IPS-18c (cell line): ENCODE results near the gene NPPB.

Source experiments
- H3K4me3 ChIP-seq: 2 replicates; pipeline ENCODE4 v1.7.0; 2013; ENCODE audit warnings: low read depth, mild to moderate bottlenecking, low read length, moderate library complexity; ENCODE audit not compliant: insufficient read depth
- H3K9me3 ChIP-seq: one replicate; pipeline ENCODE4 v1.6.1; 2013; ENCODE audit warnings: mild to moderate bottlenecking, low read length, moderate library complexity; ENCODE audit not compliant: control insufficient read depth, insufficient read depth

NPPB gene

DNA sequence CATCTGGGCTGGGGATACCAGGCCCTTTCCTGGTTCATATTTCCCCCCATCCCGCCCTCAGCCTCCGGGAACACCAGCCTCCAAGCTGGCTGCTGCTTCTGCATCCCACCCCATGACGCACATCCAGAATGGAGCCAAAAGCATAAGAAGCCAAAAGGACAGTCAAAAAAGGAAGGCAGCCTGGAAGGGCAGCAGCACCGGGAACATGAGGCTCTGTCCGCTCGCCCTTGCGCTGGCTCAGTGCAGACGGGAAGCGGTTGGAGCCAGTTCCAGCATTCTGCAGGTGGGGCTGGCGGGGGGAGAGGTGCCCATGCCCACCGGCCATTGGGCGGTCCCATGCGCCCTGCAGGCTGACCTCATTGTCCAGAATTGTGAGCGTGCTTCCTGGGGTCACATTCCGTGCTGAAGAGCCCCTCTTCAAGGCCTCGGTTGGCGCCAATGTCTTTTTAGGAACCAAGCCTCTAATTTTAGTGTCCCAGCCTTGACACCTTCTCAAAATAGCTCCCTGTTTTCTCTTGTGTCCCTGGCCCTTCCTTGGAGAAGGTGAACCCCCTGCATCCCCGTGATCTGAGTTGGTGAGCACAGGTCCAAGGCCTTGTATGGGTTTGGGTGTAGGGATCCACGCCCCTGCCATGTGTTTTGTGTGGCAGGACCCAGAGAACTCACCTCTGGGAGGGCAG lies 28.4 kb upstream of the NPPB start:
- H3K9me3 ChIP-seq: no peaks in the 10 kb centered on the region
- H3K4me3 ChIP-seq: no peak overlapping the region

DNA sequence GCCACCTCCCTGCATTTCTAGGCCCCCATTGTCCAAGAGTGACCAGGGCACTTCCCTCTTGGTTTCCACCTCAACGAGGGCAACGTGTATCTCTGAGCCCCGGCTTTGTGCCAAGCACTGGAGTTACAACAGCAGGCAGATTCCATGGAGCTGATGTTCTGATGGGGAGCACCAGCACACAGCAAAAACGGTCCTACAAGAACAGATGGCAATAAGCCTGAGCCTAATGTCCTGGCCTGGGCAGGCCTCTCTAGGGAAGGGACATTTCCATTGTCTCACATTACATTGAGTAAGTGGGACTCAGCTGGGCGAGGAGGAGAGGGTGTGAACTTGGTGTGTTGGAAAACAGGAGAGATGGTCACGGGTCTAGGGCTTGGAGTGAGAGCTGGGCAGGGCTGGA lies 27.2 kb upstream of the NPPB start:
- H3K4me3 ChIP-seq: no peak overlapping the region
- no peaks in the 10 kb centered on the region for H3K9me3 ChIP-seq

GRCh38 chr1:11882814-11883538 lies 24.2 kb upstream of the NPPB start:
- Histone ChIP-seq H3K9me3 (peaks cover 2% of the 10 kb centered on the region), H3K4me3 (no peak overlapping the region)

GRCh38 chr1:11881749-11882441 lies 23.1 kb upstream of the NPPB start:
- Histone ChIP-seq H3K4me3 (no peak overlapping the region), H3K9me3 (peaks cover 2% of the 10 kb centered on the region)

DNA sequence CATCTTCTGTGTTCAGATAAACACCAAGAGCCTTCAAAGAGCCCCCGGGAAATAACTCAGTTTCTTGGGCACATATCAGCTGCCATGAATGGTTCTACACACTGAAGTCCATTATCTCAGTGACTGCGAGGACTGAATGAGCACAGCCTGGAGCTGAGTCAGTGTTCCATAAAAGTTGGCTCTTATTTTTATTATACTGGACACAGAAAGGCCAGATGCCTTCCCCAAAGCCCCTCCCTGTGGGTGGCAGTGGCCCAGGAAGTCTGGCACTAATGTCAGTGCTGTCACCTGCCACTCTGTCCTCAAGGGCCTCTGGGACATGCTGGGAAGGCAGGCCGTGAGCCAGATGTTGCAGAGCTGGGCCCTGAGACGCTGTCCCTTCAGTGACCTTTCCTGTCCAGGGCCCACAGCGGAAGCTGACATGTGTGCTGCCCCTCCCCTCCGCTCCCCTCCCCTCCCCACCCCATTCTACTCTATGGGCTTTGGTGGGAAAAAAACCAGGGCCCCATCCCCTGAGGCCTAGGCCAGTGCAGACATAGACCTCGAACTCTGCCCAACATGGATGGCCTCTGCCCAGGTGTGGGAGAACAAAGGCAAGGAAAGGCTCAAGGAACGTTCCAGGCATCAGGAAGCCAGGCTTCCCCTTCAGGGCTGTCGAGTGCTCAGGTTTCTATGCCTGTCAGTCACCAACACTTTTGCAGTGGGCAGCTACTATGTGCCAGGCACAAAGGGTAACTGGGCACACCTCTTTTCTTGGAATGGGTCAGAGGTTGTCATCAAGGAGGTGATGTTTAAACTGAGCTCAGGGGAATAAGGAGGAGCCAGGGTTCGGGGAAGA lies 22.4 kb upstream of the NPPB start:
- Histone ChIP-seq H3K4me3 (no peak overlapping the region), H3K9me3 (peaks cover 2% of the 10 kb centered on the region)

- H3K9me3 ChIP-seq: peaks cover 2% of the 10 kb centered on the region
- H3K4me3 ChIP-seq: no peak overlapping the region
Measured at GRCh38 chr1:11880181-11880575, 21.4 kb upstream of the NPPB start.

GRCh38 chr1:11879311-11880180 lies 20.8 kb upstream of the NPPB start:
- Histone ChIP-seq H3K9me3 (peaks cover 2% of the 10 kb centered on the region), H3K4me3 (no peak overlapping the region)

- H3K9me3 ChIP-seq: peaks cover 2% of the 10 kb centered on the region
Measured at GRCh38 chr1:11878891-11879190, 20.1 kb upstream of the NPPB start.

DNA sequence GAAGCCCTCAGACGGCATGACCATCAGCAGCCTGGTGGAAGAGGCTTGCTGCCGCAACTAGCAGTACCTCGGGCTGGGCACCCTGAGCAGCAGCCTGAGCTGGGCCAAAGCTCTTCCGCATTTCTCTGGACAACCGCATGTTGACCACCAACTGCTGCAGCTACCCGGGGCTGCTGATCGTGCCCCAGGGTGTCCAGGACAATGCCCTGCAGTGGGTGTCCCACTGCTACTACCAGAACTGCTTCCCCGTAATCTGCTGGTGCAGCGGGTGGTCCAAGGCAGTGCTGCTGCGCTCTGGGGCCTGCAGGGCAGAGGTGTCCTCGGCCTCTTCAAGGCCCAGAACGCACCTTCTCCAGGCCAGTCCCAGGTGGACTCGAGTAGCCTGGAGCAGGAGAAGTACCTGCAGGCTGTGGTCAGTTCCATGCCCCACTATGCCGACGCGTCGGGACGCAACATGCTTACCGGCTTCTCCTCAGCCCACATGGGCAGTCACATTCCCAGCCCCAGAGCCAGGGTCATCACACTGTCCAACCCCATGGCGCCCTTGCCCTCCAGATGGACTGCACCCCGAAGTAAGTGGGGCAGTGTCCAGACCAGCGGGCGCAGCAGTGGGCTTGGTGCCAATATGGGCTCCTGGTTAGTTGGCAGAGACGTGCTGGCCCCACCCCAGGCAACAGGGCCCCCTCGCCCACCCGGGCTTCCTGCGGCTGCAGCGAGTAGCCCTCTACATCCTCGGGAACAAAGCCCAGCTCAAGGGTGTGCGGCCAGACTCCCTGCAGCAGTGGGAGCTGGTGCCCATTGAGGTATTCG lies 19.5 kb upstream of the NPPB start:
- H3K4me3 ChIP-seq: no peak overlapping the region
- peaks cover 2% of the 10 kb centered on the region for H3K9me3 ChIP-seq

More at GRCh38 chr1:11878891-11879190, 20.1 kb upstream of the NPPB start:
- no peak overlapping the region for H3K4me3 ChIP-seq

DNA sequence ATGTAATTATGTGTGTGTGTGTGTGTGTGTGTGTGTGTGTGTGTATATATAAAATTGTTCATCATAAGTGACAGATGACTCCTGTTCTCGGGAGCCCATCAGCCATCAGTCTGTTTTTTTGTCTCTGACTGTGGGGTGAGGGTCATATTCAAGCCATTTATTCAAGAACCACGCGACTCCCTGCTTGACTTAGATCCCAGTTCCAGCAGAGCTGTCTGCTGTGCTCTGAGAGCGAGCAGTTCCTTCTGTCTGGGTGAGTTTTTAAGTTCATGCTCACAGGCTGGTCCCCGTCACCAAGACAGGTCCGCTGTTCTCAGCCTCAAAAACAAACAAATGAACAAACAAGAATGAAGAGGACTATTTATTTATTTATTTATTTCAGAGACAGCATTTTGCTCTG lies 18.3 kb upstream of the NPPB start:
- H3K4me3 ChIP-seq: no peak overlapping the region
- peaks cover 2% of the 10 kb centered on the region for H3K9me3 ChIP-seq

DNA sequence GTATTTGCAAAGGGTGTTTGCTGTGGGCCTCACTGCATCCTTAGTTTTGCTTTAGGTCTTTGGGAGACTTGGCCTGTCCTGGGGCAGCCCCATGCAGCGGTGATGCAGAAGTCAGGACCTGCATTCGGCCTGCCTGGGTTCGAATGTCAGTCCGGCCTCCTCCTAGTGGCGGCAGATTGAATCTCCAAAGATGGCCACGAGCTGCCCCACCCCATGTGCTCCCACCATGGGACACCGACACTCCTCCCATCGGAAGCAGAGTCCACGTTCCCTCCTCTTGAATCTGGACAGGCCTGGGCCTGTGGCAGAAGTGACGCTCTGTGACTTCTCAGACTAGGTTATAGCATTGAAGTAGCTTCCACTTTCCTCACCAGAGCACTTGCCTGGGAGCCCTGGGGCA lies 16.3 kb upstream of the NPPB start:
- H3K4me3 ChIP-seq: no peak overlapping the region
- peaks cover 2% of the 10 kb centered on the region for H3K9me3 ChIP-seq

GRCh38 chr1:11874624-11875023 lies 15.9 kb upstream of the NPPB start:
- Histone ChIP-seq H3K9me3 (peaks cover 2% of the 10 kb centered on the region), H3K4me3 (no peak overlapping the region)

DNA sequence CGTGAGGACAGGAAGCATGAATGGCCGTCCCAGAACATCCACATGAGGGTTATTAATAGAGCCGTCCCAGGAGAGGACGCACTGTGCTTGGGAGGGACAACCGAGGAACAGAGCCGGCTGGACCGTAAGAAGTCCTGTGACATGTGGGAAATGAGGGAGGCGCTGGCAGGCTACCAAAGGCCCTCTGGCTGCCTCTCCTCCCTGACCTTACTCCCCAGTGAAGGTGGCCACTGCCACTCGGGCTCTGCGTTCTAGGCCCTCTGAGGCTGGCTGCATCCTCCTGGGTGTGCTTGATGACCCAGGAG lies 15.5 kb upstream of the NPPB start:
- Histone ChIP-seq H3K4me3 (no peak overlapping the region), H3K9me3 (peaks cover 2% of the 10 kb centered on the region)

GRCh38 chr1:11873395-11874257 lies 14.9 kb upstream of the NPPB start:
- Histone ChIP-seq H3K9me3 (no peaks in the 10 kb centered on the region), H3K4me3 (no peak overlapping the region)

DNA sequence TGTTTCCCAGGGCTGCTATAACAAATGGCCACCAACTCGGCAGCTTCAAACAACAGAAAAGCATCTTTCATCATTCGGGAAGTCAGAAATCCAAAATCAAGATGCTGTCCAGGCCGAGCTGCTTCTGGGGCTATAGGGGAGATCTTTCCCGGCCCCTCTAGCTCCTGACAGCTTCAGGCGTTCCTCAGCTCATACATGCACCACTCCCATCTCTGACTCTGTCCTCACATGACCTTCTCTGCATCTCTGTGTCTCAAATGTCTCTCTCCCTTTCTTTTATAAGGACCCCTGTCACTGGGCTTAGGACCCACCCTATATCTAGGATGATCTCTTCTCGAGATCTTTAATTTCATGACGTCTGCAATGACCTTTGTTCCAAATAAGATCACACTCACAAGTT lies 13.8 kb upstream of the NPPB start:
- H3K4me3 ChIP-seq: no peak overlapping the region
- H3K9me3 ChIP-seq: no peaks in the 10 kb centered on the region
